ENCODE measurements around the gene ELL. TPM values are rescaled to one million over a fixed set of nuclear protein-coding genes. Genes with fewer than 3 reads are reported as not detected.

ELL gene
- total and polyA plus RNA-seq, 9 of the 15 experiments (the other 6 are each of a cell fraction or from before 2014, with no cell fraction given): 0.24 to 22.5 (median 4.1) TPM

GRCh38 chr19:18415178-18415867 lies 106.5 kb downstream of the ELL start (continued):
- TF ChIP-seq KLF10 (CRISPR knock-in tag; IDR thresholded peaks at IDR 0.05) (no peak), SPI1 (IDR thresholded peaks at IDR 0.05; ENCODE audit: borderline replicate concordance, low read depth, low read length) (peak; percentile 89), SMC3 (conservative IDR thresholded peaks at IDR 0.05; ENCODE audit: insufficient read depth, low read depth, low read length) (no peak), THRAP3 (IDR thresholded peaks at IDR 0.05; ENCODE audit: borderline replicate concordance) (no peak; the same call in 1 of the 2 replicates), NFE2L1 (tag; IDR thresholded peaks at IDR 0.05; ENCODE audit: borderline replicate concordance, low read depth) (no peak), USF1 (CRISPR knock-in tag; IDR thresholded peaks at IDR 0.05) (no peak), FOXJ3 (CRISPR knock-in tag; IDR thresholded peaks at IDR 0.05) (no peak), ZNF444 (CRISPR knock-in tag; IDR thresholded peaks at IDR 0.05) (0 out of 2 replicates have a peak, but pooled peaks have one; percentile 47), ZNF695 (CRISPR knock-in tag; IDR thresholded peaks at IDR 0.05) (no peak), GATA2 (CRISPR knock-in tag; IDR thresholded peaks at IDR 0.05) (no peak), PPARD (CRISPR knock-in tag; IDR thresholded peaks at IDR 0.05) (no peak), NKRF (IDR thresholded peaks at IDR 0.05; ENCODE audit: borderline replicate concordance) (no peak), TCF3 (CRISPR knock-in tag; IDR thresholded peaks at IDR 0.05) (no peak), GABPB1 (CRISPR knock-in tag; IDR thresholded peaks at IDR 0.05) (peak; percentile 35), MAX (CRISPR knock-in tag; IDR thresholded peaks at IDR 0.05) (no peak; the same call in 1 of the 2 replicates), RBM22 (IDR thresholded peaks at IDR 0.05; ENCODE audit: low read depth, low read length, poor library complexity, severe bottlenecking) (no peak), ZFP1 (CRISPR knock-in tag; IDR thresholded peaks at IDR 0.05) (0 out of 2 replicates have a peak, but pooled peaks have one; percentile 23), FOXJ2 (tag; IDR thresholded peaks at IDR 0.05) (no peak), LEF1 (IDR thresholded peaks at IDR 0.05) (peak; percentile 69; the same call in 1 of the 2 replicates), THRA (IDR thresholded peaks at IDR 0.05) (no peak), POLR2B (IDR thresholded peaks at IDR 0.05; ENCODE audit: low read depth, partially characterized antibody) (peak; percentile 75), ZNF165 (CRISPR knock-in tag; IDR thresholded peaks at IDR 0.05; ENCODE audit: borderline replicate concordance) (peak; percentile 83; the same call in 1 of the 2 replicates), TFAM (CRISPR knock-in tag; conservative IDR thresholded peaks at IDR 0.05) (no peak), MEIS2 (IDR thresholded peaks at IDR 0.05; ENCODE audit: partially characterized antibody) (no peak), FIP1L1 (IDR thresholded peaks at IDR 0.05; ENCODE audit: low read depth, low read length, poor library complexity, severe bottlenecking) (no peak)
